Hippocampal formation (tissue), 2 donors: ENCODE data around the gene DHRS4.
A peak's percentile ranks its signal among the peaks of the same experiment; 100 is the strongest.
"Not testable (repeated sequence)": the region's sequence is repeated elsewhere in the genome, so short reads cannot be mapped to it uniquely, and the experiment has no call there.

ENCODE experiments used
- DNase-seq, 2 donors: peaks; one replicate each; lab custom pipeline; 2025; lab: John Stamatoyannopoulos, UW

DHRS4 gene

DNA sequence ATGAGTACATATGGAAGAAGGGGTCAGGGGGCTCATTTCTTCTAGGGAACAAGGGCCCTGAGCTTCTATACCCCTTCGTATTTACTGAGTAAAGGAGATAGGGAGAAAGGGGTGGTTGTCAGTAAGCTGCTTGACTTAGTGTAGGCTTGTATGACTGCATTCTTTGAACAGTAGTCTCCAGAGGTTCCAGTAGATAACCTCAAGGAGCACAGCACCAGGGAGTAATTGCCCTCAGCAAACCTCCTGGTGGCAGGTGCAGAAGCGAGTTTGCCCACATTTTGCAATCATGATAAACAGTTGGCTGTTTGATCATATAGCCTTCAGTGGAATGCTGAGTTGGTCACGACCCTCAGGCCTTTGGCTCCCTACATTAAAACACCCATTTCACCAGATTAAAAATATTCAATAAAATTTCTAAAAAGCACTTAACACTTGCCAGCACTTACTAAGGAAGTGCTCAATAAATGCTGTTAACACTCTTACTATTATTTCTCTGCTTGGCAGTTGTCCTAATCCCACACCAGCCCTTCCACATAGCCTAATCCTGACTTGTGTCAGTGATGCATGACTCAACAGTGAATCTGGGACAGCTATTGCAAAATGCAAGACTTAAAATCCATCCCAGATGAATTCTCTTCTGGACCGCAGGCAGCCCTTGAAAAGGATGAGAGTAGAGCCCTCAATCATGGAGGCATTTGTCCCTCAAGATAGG is 31.5 kb downstream of the DHRS4 start:
- DNase-seq = no peak

GRCh38 chr14:23988223-23988606 is 34.6 kb downstream of the DHRS4 start:
- DNase-seq = not testable (repeated sequence)

GRCh38 chr14:23988607-23989363 is 35.2 kb downstream of the DHRS4 start, which contains the start of gene DHRS4L2:
Gene DHRS4L2 (plus strand): TSS chr14:23988929. CDS start chr14:23988948, 19 bp downstream.
- peak in 1 of 2 donors; percentile 33 for DNase-seq

GRCh38 chr14:23989734-23990445 is 36.3 kb downstream of the DHRS4 start:
- peak in 1 of 2 donors; percentile 62 for DNase-seq

- not testable (repeated sequence) for DNase-seq
These were observed 37.4 kb downstream of the DHRS4 start for GRCh38 chr14:23990961-23991360.

GRCh38 chr14:23993042-23993441 is 39.5 kb downstream of the DHRS4 start:
- DNase-seq = not testable (repeated sequence)

- DNase-seq = not testable (repeated sequence)
These were observed 42.4 kb downstream of the DHRS4 start for GRCh38 chr14:23996009-23996408.

GRCh38 chr14:23996825-23997224 is 43.3 kb downstream of the DHRS4 start:
- not testable (repeated sequence) for DNase-seq

DNA sequence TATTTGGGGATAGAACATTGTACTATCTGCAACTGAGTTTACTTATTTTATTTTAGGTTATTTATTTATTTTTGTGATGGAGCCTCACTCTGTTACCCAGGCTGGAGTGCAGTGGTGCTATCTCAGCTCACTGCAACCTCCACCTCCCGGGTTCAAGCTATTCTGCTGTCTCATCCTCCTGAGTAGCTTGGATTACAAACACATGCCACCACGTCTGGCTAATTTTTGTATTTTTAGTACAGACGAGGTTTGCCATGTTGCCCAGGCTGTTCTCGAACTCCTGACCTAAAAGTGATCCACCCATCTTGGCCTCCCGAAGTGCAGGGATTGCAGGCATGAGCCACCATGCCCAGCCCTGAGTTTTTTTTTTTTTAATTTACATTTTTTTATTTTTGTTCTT is 46.1 kb downstream of the DHRS4 start:
- not testable (repeated sequence) for DNase-seq

GRCh38 chr14:24001078-24001477 is 47.5 kb downstream of the DHRS4 start:
- DNase-seq = not testable (repeated sequence)

GRCh38 chr14:24001679-24002078 is 48.1 kb downstream of the DHRS4 start:
- not testable (repeated sequence) for DNase-seq

- not testable (repeated sequence) for DNase-seq
These were observed 52.9 kb downstream of the DHRS4 start for GRCh38 chr14:24006471-24006816.

DNA sequence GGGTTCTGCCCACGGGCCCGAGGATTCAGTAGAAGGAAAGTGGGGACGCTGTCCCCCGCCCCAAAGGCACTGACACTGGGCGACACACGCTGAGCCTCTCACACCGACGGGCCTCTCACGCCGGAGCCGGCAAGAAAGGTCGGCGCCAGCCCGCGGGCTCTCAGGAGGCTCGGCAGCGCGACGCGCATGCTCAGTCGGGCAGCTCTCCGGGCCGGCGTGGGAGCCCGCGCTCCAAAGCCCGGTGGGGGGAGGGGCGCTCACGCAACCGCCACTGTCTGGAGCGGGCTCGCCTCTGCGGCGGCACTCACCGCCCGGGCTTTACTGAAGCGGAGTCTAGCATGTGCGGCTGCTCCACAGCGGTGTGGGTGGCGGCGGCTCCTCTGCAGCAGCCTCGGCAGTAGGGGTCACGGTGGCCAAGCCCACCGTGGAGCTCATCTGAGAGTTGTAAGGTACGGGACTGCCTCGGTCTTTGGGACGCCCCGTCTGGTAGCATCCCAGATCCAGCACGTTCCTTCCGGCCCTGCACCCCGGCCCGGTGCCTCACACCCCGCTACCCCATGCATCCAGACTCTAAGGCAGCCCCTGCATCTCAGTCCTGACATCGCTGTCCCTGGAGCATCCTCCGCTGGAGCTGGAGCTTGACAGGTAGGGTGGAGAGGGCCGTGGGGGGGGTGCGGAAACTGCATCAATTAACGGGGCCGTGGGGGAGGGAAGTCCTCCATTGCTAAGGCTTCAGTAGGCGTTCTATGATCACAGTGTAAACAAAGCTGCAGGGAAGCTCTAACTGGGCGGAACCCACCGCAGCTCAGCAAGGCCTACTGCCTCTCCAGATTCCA is 53.5 kb downstream of the DHRS4 start:
- DNase-seq = peak in 1 of 2 donors; percentile 16

DNA sequence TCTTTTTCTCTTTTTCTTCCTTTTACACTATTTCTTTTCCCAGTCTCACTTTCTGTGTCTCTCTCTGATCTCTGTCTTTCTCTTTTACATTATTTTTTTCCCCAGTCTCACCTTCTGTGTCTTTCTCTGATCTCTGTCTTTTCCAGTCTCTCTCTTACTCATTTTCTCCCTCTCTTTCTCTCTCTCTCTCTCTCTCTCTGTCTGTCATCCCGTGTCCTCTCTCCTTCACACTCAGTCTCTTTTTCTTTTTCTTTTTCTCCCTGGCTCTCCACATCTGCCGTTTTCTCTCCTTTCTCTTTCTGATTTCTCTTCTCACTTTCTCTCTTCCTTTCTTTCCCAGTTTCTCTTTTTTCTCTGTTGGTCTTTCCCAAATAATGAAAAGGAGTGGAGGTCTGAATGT is 57.5 kb downstream of the DHRS4 start:
- no peak for DNase-seq

DNA sequence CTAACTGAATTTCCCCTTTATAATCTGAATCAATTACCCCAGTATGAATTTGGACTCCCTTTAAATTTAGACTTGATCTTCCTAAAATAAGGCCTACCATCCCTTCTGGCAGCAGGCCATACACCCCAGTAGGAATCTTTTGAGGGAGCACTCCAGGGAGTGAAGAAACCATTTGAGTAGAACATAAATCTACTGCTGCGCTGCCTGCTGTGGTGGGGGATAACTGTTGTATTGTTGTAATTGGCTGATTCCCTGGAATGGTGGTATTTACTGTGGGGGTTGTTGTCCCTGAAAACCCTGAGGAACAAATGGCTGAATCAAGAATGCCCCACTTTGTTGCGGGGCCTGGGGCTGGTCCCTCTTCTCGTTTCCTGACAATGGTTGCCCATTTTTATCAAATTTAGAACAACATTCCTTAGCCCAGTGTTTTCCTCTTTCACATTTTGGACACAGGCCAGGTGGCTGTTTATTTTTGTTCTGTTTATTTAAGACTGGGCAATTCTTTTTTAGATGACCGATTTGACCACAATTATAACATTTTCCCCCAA is 59.2 kb downstream of the DHRS4 start:
- not testable (repeated sequence) for DNase-seq

DNA sequence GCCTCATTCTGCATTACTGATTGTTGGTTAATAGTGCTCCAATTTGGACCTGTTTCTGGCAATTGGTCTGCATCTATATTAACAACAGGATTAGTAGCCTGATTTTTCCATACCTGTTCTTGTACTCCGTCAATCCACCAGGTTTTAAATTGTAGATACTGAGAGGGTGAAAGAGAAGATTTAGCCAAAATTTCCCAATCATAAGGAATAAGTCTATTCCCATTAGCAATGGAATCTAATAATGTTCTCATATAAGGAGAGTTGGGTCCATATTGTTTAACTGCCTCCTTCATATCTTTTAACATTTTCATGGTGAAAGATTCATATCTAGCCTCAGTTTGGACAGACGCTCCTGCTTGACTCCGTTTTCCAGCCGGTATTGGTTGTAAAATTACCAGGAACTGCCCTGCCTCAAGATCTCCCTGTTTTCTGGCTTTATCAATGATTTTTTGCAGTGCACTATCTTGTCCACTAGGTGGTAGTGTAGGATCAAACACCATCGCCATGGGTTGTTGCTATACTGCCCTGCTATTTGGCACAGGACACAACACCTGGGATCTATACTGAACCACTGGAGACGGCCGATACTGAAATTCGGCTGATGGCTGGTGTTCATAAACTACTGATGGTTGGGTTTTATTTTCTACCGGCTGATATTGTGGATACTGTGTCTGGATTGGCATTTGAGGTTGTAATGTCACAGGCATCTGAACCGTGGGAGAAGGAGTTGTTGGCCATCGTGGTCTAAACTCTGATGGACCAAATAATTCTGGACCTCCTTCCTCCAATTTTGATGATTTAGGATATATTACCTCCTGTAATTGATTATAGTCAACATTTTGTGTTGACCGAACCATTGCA is 60.3 kb downstream of the DHRS4 start:
- peak in 1 of 2 donors; percentile 59 for DNase-seq

GRCh38 chr14:24015745-24016144 is 62.2 kb downstream of the DHRS4 start:
- DNase-seq = not testable (repeated sequence)
